ENCODE measurements around the gene ZNF525.

The ZNF525 gene
- long read RNA-seq: 0 reads

GRCh38 chr19:53365134-53365898 lies at the start of gene ZNF525:
Gene ZNF525, plus strand, starts transcription at chr19:53365705. Its CDS starts 6,577 bp downstream, at chr19:53372282.
- Histone ChIP-seq H3K27ac (replicated peaks) (peak within 1 kb of the TSS; percentile 73), H3K4me3 (replicated peaks; ENCODE audit: insufficient read depth, low read length) (0 out of 2 replicates have a peak within 1 kb of the TSS, but pooled peaks have one; percentile 13), H3K27me3 (ENCODE audit: insufficient read depth, poor library complexity, severe bottlenecking) (no peaks in the 10 kb centered on the region)
- TF ChIP-seq GABPA (IDR thresholded peaks at IDR 0.05; ENCODE audit: low read depth) (no peak), CTCF (IDR thresholded peaks at IDR 0.05; ENCODE audit: insufficient read depth, low read length) (no peak), POLR2AphosphoS5 (IDR thresholded peaks at IDR 0.05; ENCODE audit: low read depth) (peak; percentile 65)
- peak in 1 of 2 experiments; percentile 91 for DNase-seq (ENCODE audit: low read depth in 1 of 2, low spot score in 1 of 2)

DNA sequence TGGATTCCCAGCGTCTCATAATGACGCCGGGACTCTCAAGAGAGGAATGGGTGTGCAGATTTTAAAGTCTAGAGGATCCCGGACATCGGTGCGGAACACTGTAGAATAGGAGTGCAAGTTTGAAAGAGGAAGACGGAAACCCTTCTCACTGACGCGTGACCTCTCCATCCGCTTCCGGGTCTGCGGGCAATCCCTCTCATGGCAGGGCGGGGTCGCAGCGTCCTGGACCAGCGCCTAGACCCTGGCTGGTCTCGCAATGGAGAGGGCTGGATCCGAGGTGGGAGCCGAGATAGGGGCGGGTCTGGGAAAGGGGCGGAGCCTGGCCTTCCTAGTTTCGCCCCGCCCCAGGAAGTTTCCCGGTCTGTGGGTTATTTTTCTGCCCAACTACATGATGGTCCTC lies 36.5 kb upstream of the ZNF525 start:
- Histone ChIP-seq H3K27me3 (ENCODE audit: insufficient read depth, poor library complexity, severe bottlenecking) (no peaks in the 10 kb centered on the region), H3K4me3 (replicated peaks; ENCODE audit: insufficient read depth, low read length) (no peak overlapping the region), H3K27ac (replicated peaks) (no peak overlapping the region)
- no peak for DNase-seq (ENCODE audit: low read depth in 1 of 2, low spot score in 1 of 2)
- TF ChIP-seq REST (IDR thresholded peaks at IDR 0.05; ENCODE audit: insufficient replicate concordance, low read depth) (no peak), SPI1 (IDR thresholded peaks at IDR 0.05; ENCODE audit: borderline replicate concordance, low read depth) (no peak)

DNA sequence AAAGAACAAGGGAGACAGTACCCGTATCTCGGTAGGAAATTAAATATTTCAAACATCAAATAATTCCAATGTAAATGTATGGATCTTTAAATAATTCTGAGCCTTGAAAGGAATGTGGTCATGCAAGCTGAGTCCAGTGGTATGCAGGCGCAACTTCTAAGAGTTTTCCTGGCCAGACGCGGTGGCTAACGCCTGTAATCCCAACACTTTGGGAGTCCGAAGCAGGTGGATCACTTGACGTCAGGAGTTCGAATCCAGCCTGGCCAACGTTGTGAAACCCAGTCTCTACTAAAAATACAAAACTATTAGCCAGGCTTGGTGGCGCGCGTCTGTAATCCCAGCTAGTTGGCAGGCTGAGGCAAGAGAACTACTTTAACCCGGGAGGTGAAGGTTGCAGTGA lies 33.0 kb upstream of the ZNF525 start:
- Histone ChIP-seq H3K27ac (replicated peaks) (no peak overlapping the region), H3K4me3 (replicated peaks; ENCODE audit: insufficient read depth, low read length) (no peak overlapping the region), H3K27me3 (ENCODE audit: insufficient read depth, poor library complexity, severe bottlenecking) (no peaks in the 10 kb centered on the region)
- DNase-seq (ENCODE audit: low read depth in 1 of 2, low spot score in 1 of 2): no peak
- TF ChIP-seq GABPA (IDR thresholded peaks at IDR 0.05; ENCODE audit: low read depth) (no peak), CTCF (IDR thresholded peaks at IDR 0.05; ENCODE audit: insufficient read depth, low read length) (no peak), POLR2AphosphoS5 (IDR thresholded peaks at IDR 0.05; ENCODE audit: low read depth) (no peak), REST (IDR thresholded peaks at IDR 0.05; ENCODE audit: insufficient replicate concordance, low read depth) (no peak), SPI1 (IDR thresholded peaks at IDR 0.05; ENCODE audit: borderline replicate concordance, low read depth) (no peak)

GRCh38 chr19:53333066-53333462 lies 32.4 kb upstream of the ZNF525 start:
- Histone ChIP-seq H3K27me3 (ENCODE audit: insufficient read depth, poor library complexity, severe bottlenecking) (no peaks in the 10 kb centered on the region), H3K27ac (replicated peaks) (no peak overlapping the region), H3K4me3 (replicated peaks; ENCODE audit: insufficient read depth, low read length) (peak overlapping the region; percentile 85)
- TF ChIP-seq REST (IDR thresholded peaks at IDR 0.05; ENCODE audit: insufficient replicate concordance, low read depth) (no peak), GABPA (IDR thresholded peaks at IDR 0.05; ENCODE audit: low read depth) (no peak), CTCF (IDR thresholded peaks at IDR 0.05; ENCODE audit: insufficient read depth, low read length) (no peak), SPI1 (IDR thresholded peaks at IDR 0.05; ENCODE audit: borderline replicate concordance, low read depth) (no peak), POLR2AphosphoS5 (IDR thresholded peaks at IDR 0.05; ENCODE audit: low read depth) (no peak)
- peak in 1 of 2 experiments; percentile 11 for DNase-seq (ENCODE audit: low read depth in 1 of 2, low spot score in 1 of 2)

All from HL-60 (cell line).